G401 (cell line): ENCODE data around the gene DACT3. TPM values are rescaled to one million over a fixed set of nuclear protein-coding genes. Genes with fewer than 3 reads are reported as not detected.

Experiments
- DNase-seq: peaks from one replicate; pipeline ENCODE4 v3.0.0-alpha.2; 2015; ENCODE audit warnings: low spot score
- in situ Hi-C: cut with HindIII; loops from 2 replicates; pipeline ENCODE4 v1.10.0; 2016; ENCODE audit warnings: low sequenced_read_pairs, mixed read lengths
- total RNA-seq: library from RNA; depleted of rRNA; stranded (reverse); fragments of >200 nt; shearing (Covaris generic); gene quantifications from 2 replicates; pipeline ENCODE4 v1.2.3, GENCODE V29; 2014; rRNA removed

DACT3 gene, protein sequence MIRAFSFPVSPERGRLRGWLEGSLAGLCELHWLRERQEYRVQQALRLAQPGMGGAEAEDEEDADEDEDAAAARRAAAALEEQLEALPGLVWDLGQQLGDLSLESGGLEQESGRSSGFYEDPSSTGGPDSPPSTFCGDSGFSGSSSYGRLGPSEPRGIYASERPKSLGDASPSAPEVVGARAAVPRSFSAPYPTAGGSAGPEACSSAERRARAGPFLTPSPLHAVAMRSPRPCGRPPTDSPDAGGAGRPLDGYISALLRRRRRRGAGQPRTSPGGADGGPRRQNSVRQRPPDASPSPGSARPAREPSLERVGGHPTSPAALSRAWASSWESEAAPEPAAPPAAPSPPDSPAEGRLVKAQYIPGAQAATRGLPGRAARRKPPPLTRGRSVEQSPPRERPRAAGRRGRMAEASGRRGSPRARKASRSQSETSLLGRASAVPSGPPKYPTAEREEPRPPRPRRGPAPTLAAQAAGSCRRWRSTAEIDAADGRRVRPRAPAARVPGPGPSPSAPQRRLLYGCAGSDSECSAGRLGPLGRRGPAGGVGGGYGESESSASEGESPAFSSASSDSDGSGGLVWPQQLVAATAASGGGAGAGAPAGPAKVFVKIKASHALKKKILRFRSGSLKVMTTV
- 12.0 and 16.3 TPM in 2 replicates for total RNA-seq

DNA sequence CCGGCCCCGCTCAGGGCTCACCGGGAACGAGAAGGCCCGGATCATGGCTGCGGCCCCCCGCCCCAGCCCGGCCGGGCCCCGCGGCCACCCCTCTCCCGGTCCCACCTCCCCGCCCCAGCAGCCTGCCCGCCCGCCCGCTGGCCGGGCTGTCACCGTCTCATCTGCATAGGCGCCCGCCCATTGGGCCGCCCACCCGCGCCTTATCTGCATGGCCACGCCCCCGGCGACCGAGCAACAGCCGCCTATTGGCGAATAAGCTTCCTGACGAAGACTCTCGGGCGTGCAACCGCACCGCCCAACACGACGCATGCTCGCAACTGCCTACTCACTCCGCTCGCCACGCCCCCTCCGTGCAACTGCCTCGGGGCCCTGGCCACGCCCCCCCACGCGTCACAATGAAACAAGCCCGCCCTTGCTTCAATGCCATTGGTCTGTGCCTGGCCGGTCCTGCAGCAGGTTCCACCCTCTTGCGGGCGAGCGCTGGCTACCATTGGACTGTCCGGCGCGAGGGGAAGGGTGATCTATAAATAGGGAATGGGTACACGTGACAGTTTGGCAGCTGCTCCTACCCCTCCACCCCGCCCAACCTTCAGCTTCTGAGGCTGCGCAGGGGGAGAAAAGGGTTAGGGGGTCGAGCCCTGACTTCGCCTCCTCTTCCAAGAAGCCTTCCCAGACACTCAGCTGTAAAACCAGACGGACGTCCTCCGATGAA is at the start of gene DACT3:
TSS of gene DACT3 (minus strand) at position 163 of the 712 bp plus-strand sequence. CDS start at position 45, 118 bp downstream.
- DNase-seq: peak; percentile 100
- in situ Hi-C loops: no loop called here

DNA sequence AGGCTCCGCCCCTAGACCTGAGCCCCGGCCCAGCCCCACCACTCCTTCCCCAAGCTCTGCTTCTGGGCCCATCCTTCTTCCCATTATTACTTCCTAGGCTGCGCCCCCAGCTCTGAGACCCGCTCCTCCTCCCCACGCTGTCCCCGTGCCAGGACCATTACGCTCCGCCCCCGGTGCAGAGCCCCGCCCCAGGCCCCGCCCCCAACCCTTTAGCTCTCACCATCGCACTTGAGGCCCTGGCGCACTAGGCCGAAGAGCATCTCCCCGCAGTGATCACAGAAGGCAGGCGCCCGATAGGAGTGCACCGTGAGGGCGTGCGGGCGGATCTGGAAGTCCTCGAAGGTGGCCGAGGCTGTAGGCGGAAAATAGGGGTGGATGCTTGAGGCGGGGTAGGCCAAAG is 49.7 kb upstream of the DACT3 start:
- in situ Hi-C loops: no loop called here
- DNase-seq: no peak

DNA sequence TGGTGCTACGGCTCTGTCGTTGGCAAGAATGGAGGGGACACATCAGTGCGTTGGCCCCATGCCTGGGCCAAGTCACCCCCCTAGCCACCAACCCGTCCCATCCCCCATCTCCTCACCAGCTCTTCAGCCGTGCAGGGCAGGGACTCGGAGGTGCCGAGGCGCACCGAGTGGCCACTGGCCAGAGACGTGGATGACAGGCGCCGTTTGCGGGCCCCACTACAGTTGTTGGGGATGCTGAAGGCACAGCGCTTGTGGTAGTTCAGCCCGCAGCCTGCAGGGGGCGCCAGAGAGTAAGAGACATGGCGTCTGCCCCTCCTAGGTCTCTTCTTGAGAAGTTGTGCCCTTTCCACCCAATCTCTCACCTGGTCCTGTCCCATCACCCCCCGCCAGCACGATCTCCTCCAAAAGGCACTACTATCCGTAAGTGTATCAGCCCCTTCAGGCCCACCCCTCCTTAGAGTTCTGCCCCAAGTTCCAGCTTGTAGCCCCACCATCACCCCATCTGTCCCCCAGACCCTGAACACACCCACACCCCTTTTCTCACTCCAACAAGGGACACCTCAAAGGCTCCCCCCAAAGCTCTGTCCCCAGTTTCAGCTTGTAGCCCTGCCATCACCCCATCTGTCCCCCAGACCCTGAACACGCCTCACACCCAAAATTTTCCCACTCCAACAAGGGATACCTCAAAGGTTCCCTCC is 43.5 kb upstream of the DACT3 start:
- in situ Hi-C loops: no loop called here
- DNase-seq: peak; percentile 27

GRCh38 chr19:46700704-46701103 is 39.7 kb upstream of the DACT3 start:
- no peak for DNase-seq
- in situ Hi-C loops: no loop called here

DNA sequence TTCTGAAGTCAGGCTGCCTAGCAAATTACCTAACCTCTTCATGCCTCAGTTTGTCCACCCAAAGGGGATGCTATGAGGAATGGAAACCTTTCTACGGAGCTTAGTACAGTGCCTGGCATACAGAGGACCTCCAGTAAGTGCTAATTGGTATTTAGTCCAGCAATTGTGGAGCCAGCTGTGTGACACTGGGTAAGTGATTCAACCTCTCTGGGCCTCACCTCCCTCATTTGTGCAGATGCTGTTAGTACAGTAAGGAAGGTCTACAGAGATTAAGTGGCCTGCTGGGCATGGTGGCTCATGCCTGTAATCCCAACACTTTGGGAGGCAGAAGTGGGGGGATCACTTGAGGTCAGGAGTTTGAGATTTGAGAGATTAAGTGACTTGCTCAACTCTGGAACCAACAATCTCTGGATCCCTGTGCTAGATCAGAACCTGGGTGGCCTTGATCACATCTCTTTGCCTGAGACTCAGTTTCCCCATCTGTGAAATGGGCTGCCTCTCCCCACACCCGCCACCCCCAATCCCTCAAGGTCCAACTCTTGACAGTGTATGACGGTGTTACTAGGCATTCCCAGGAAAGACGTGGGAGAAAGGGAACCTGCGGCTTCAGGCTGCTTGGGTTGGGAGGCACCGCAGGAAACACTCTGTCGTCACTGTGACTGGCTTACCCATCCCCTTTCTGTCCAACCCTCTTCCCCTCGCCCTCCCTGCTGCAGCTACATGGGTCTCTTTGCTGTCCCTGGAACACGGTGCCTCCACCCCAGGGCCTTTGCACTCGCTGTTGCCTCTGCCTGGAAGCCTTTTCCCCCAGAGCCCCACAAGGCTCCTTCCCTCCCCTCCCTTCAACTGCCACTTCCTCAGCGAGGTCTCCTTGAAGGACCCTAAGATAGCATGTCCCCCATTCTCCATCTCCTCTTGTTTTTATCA is 37.7 kb upstream of the DACT3 start:
- in situ Hi-C loops: loop anchor here (25.0 kb wide), 1 partner anchor 161 kb away; no protein-coding TSS in a partner anchor
- no peak for DNase-seq

DNA sequence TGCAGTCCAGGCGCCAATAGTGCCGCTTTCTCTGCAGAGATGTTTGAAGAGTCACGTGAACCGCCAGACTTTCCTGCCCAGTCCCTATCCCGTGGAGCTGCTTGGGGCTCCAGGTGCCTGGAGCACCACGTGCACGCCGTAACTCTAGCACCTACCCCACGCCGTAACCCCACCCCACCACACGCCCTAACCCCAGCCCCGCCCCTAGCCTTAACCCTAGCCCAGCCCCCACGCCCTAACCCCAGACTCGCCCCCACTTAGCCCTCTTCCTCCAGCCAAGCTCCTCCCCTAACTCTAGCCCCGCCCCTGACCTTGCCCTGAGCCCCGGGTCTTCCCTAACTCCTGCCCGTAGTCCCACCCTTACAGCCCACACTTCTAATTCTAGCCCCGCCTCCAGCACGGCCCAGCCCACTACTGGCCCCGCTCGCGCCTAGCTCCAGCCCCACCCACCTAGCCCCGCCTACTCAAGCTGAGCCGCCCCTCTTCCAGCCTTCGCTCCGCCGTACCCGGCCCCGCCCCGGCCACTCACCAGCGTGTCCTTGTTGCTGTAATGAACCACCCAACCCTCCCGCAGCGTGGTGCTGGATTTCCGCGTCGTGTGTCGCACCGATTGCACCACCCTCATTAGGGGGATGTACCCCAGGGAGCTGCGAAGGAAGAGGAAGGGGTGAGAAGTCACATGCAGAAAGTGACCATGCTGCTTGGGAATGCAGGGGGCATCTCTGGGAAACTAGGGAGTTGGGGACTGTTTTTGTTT is 36.4 kb upstream of the DACT3 start:
- peak; percentile 55 for DNase-seq
- in situ Hi-C loops: loop anchor here (25.0 kb wide), 1 partner anchor 160 kb away; no protein-coding TSS in a partner anchor

DNA sequence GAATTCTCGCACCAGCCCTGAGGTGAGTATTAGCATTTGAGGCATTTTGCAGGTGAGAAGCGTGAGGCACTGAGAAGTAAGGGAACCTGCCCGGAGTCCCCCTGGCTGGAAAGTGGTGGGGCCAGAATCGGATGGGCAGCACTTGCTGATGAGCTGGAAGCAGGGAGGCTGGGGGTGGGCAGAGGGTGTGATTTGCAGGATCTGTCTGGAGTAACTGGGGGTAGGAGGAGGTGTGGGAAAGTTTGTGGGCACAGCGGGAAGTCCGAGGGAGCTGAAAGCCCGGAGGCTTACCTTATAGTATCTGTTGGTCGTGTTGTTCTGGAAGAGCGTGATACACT is 35.9 kb upstream of the DACT3 start:
- in situ Hi-C loops: loop anchor here (25.0 kb wide), 1 partner anchor 160 kb away; no protein-coding TSS in a partner anchor
- DNase-seq: no peak

DNA sequence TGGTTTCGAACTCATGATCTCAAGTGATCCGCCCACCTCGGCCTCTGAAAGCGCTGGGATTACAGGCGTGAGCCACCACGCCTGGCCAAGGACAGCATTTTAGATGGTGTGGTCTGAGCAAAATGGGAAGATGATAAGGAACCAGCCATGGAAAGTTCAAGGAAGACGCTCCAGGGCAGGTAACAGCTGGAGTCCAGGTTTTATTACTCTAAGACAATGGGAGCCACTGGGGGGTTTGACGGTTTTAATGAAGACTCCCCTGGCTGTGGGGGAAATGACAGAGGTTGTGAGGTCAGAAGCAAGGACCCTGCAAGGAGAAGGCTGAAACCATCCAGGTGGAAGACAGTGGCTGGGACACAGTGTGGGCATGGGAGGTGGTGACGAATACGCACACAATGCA is 35.1 kb upstream of the DACT3 start:
- in situ Hi-C loops: loop anchor here (25.0 kb wide), 1 partner anchor 159 kb away; no protein-coding TSS in a partner anchor
- no peak for DNase-seq

DNA sequence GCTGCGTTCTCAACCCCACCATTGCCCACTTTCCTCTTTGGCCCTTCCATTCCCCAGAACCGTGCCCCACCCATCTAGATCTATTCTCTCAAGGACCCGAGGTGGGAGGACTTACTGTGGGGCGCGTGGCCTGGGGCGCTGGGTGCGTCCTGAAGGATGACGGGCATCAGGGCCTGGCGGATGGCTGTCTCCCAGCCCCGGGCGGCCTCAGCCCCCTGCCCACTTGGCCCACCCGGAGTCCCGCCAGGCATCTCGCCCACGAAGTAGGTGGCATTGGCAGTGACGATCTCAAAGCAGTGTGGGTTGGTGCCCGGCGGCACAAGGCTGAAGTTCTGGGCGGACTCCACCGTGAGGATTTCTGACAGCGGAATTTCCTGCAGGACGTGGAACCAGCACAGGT is 32.8 kb upstream of the DACT3 start:
- in situ Hi-C loops: loop anchor here (25.0 kb wide), 1 partner anchor 156 kb away; no protein-coding TSS in a partner anchor
- no peak for DNase-seq

GRCh38 chr19:46692918-46693722 is 32.1 kb upstream of the DACT3 start:
- DNase-seq: no peak
- in situ Hi-C loops: loop anchor here (25.0 kb wide), 1 partner anchor 156 kb away; no protein-coding TSS in a partner anchor

DNA sequence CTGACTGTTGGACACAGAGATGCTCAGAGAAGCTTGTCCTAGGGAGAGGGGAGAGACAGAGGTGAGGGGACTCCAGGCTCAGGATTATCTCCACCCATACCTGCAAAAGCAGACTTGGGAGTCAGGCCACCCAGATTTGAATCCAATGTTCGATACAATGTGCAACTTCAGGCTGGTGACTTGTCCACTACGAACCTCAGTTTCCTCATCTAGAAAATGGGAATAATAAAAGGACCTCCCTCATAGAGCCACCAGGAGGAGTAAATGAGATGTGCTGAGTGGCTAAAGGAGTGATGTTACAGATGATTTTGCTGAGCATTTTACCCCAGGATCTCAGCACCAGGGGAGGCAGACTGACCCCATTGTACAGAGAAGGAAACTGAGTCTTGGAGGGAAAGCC is 31.0 kb upstream of the DACT3 start:
- no peak for DNase-seq
- in situ Hi-C loops: loop anchor here (25.0 kb wide), 1 partner anchor 155 kb away; no protein-coding TSS in a partner anchor

DNA sequence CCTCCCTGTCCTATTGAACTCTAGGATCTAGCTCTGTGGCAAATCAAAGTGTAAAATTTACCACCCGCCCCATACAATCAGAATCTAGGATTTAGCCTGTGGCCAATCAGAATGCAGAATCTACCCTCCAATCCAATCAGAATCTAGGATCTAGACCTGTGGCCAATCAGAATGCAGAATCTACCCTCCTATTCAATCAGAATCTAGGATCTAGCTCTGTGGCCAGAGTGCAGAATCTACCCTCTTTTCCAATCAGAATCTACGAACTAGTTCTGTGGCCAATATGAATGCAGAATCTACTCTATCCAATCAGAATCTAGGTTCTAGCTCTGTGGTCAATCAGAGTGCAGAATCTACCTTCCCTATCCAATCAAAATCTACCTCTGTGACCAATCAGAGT is 30.1 kb upstream of the DACT3 start:
- in situ Hi-C loops: loop anchor here (25.0 kb wide), 1 partner anchor 154 kb away; no protein-coding TSS in a partner anchor
- DNase-seq: no peak

GRCh38 chr19:46689358-46689757 is 28.4 kb upstream of the DACT3 start:
- in situ Hi-C loops: loop anchor here (25.0 kb wide), 1 partner anchor 152 kb away; no protein-coding TSS in a partner anchor
- DNase-seq: no peak

DNA sequence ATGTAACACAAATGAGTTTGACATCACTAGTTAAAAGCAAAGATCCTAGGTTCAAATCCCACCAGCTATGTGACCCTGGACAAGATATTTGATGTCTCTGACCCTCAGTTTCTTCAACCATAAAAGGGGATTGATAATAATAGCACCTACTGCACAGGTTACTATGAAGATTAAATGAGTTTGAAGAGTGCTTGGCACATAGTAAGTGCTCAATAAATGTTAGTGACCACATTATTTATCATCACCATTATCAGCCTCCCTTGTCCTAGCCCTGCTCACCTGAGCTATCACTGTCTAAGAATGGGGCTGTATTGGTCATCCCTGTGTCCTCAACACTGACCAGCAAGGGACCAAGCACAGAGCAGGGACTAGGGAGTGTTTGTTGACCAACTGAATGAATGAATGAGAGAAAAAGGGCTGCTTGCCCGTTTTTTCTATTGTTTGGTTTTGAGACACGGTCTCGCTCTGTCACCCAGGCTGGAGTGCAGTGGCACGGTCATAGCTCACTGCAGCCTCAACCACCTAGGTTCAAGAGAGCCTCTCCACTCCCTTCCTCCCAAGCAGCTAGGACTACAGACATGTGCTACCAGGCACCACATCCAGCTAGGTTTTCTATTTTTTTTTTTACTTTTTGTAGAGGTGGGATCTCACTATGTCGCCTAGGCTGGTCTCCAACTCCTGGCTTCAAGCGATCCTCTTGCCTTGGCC is 26.6 kb upstream of the DACT3 start:
- in situ Hi-C loops: loop anchor here (25.0 kb wide), 1 partner anchor 150 kb away; no protein-coding TSS in a partner anchor
- no peak for DNase-seq

DNA sequence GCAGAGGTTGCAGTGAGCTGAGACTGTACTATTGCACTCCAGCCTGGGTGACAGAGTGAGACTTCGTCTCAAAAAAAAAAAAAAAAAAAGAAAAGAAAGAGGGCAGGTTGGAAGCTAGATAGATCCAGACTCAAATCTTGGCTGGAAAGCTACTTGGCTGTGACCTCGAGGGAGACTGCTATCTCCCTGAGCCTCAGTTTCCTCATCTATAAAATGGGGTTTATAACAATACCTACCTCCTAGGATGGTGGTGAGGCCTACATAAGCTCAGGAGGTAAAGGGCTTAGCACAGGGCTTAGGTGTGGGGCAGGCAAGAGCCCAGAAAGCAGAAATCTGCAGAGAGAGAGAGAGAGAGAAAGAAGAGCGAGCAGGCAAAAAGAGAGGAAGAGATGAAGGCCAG is 24.2 kb upstream of the DACT3 start:
- no peak for DNase-seq
- in situ Hi-C loops: loop anchor here (25.0 kb wide), 1 partner anchor 148 kb away; no protein-coding TSS in a partner anchor
